HepG2 (cell line): ENCODE results near the gene SPART. TPM values are rescaled to one million over a fixed set of nuclear protein-coding genes. Genes with fewer than 3 reads are reported as not detected.

Experiments
- ATAC-seq: fragments of 200-7000 bp; cut with Tn5 transposase; 3 replicates; pipeline ENCODE4 v1.9.1; 2020; ENCODE audit warnings: mild to moderate bottlenecking, moderate library complexity
- BruUV-seq: library from RNA; stranded (reverse); fragments of 400-500 nt; replicated peaks from 2 replicates; lab custom pipeline; 2021; lab: Mats Ljungman, UMichigan
- CTCF ChIA-PET: fragments of 300-600 bp; formaldehyde crosslinking; extraction: SDS; loops from one replicate; lab custom pipeline; 2021; ENCODE audit warnings: low total read pairs, inconsistent platforms, low intra/inter-chr PET ratio; lab: Yijun Ruan, JAX
- POLR2A ChIA-PET: fragments of 350-600 bp; sonication (Branson Sonifier 250); formaldehyde crosslinking; loops from one replicate; lab custom pipeline; 2020; ENCODE audit warnings: antibody characterized with exemption, inconsistent platforms; lab: Yijun Ruan, JAX
- DNase-seq: peaks from one replicate; pipeline ENCODE4 v3.0.0-alpha.2; 2015; ENCODE audit warnings: low spot score
- FAIRE-seq: peaks from 3 replicates; lab custom pipeline; 2011; peaks lifted over from hg19 to GRCh38; lab: Jason Lieb, UNC
- H2AFZ ChIP-seq: one replicate; pipeline ENCODE4 v1.6.1; 2011; ENCODE audit warnings: low read length, inconsistent platforms
- H3K27ac ChIP-seq: fragments of 300-600 bp; 3 replicates; pipeline ENCODE4 v1.8.0; 2011; ENCODE audit warnings: mixed run types, mild to moderate bottlenecking, mixed read lengths, low read length, inconsistent platforms; ENCODE audit not compliant: insufficient read depth; ENCODE audit errors: extremely low read length
- H3K27me3 ChIP-seq, 2 experiments: fragments of 200-600 bp in 1 of 2; 2 replicates in 1 of 2; 3 replicates in 1 of 2; pipeline versions ENCODE4 v1.6.0 to v1.8.0; 2011; ENCODE audit warnings: low read length in 2 of 2, mild to moderate bottlenecking in 2 of 2, moderate library complexity in 2 of 2, inconsistent platforms in 1 of 2; ENCODE audit not compliant: insufficient read depth in 2 of 2, control insufficient read depth in 1 of 2
- H3K36me3 ChIP-seq, 2 experiments: fragments of 200-600 bp in 1 of 2; replicated peaks in 1 of 2; 2 replicates in 1 of 2; 3 replicates in 1 of 2; pipeline versions ENCODE4 v1.5.1 to v1.8.0; 2011; ENCODE audit warnings: low read length in 2 of 2, inconsistent platforms in 1 of 2; ENCODE audit not compliant: insufficient read depth in 2 of 2, control insufficient read depth in 1 of 2
- H3K4me1 ChIP-seq: 2 replicates; pipeline ENCODE4 v1.5.1; 2012; ENCODE audit warnings: low read length, inconsistent platforms; ENCODE audit not compliant: insufficient read depth
- H3K4me2 ChIP-seq: 2 replicates; pipeline ENCODE4 v1.6.0; 2011; ENCODE audit warnings: low read depth, low read length, inconsistent platforms
- H3K4me3 ChIP-seq, 3 experiments: fragments of 200-600 bp in 1 of 3; sonication (generic), shearing (Covaris generic) in 1 of 3; replicated peaks in 1 of 3; 2 replicates each; pipeline ENCODE4 v1.5.1; 2011 to 2016; ENCODE audit warnings: low read length in 3 of 3, inconsistent platforms in 2 of 3, low read depth in 2 of 3, mild to moderate bottlenecking in 2 of 3, control low read depth in 1 of 3, mixed read lengths in 1 of 3; ENCODE audit not compliant: insufficient read depth in 1 of 3
- H3K79me2 ChIP-seq: one replicate; pipeline ENCODE4 v1.6.1; 2011; ENCODE audit warnings: low read length, inconsistent platforms; ENCODE audit not compliant: insufficient read depth
- H3K9ac ChIP-seq: 2 replicates; pipeline ENCODE4 v1.6.0; 2011; ENCODE audit warnings: mild to moderate bottlenecking, low read depth, low read length, inconsistent platforms; ENCODE audit not compliant: insufficient read depth
- H3K9me3 ChIP-seq: 2 replicates; pipeline ENCODE4 v1.5.1; 2012; ENCODE audit warnings: mild to moderate bottlenecking, low read length
- H4K20me1 ChIP-seq: 2 replicates; pipeline ENCODE4 v1.6.0; 2011; ENCODE audit warnings: inconsistent platforms, mild to moderate bottlenecking, low read length, moderate library complexity; ENCODE audit not compliant: insufficient read depth
- CHCHD3 ChIP-seq: sonication (generic); formaldehyde crosslinking; IDR thresholded peaks from 2 replicates; pipeline ENCODE4 v1.8.0; 2022; ENCODE audit warnings: mild to moderate bottlenecking, missing genetic modification reagents, moderate library complexity
- IRF2 ChIP-seq: IDR thresholded peaks from 2 replicates; pipeline ENCODE4 v1.6.1; 2018; ENCODE audit warnings: missing genetic modification reagents, missing compliant biosample characterization
- KDM5B ChIP-seq: sonication (generic); formaldehyde crosslinking; IDR thresholded peaks from 2 replicates; pipeline ENCODE4 v1.4.0; 2020; ENCODE audit warnings: missing genetic modification reagents, mild to moderate bottlenecking, borderline replicate concordance
- NFE2L2 ChIP-seq: fragments of 150-350 bp; IDR thresholded peaks from 2 replicates; pipeline ENCODE4 v1.6.1; 2014; ENCODE audit warnings: low read length
- NR2C2 ChIP-seq: sonication (generic); formaldehyde crosslinking; IDR thresholded peaks from 2 replicates; pipeline ENCODE4 v1.4.0; 2020; ENCODE audit warnings: missing genetic modification reagents, mild to moderate bottlenecking, moderate library complexity, borderline replicate concordance
- PAF1 ChIP-seq: IDR thresholded peaks from 2 replicates; pipeline ENCODE4 v1.6.1; 2016; ENCODE audit warnings: missing genetic modification reagents, missing compliant biosample characterization
- RFX1 ChIP-seq: fragments of 450-650 bp; IDR thresholded peaks from 2 replicates; pipeline ENCODE4 v1.6.1; 2017
- TOE1 ChIP-seq: sonication (generic); formaldehyde crosslinking; IDR thresholded peaks from 2 replicates; pipeline ENCODE4 v1.4.0; 2020; ENCODE audit warnings: mild to moderate bottlenecking, missing genetic modification reagents
- U2AF2 ChIP-seq: fragments of 200-400 bp; formaldehyde crosslinking; IDR thresholded peaks from 2 replicates; pipeline ENCODE4 v1.6.1; 2017; ENCODE audit warnings: low read depth, mild to moderate bottlenecking, low read length
- ZNF235 ChIP-seq: sonication (generic); formaldehyde crosslinking; IDR thresholded peaks from 2 replicates; pipeline ENCODE4 v1.8.1; 2023; ENCODE audit warnings: mild to moderate bottlenecking, missing genetic modification reagents, borderline replicate concordance
- ZNF34 ChIP-seq: sonication (generic); formaldehyde crosslinking; IDR thresholded peaks from 2 replicates; pipeline ENCODE4 v1.4.0; 2020; ENCODE audit warnings: mild to moderate bottlenecking, missing genetic modification reagents, borderline replicate concordance
- WGBS: methylation state at CpG from one replicate; pipeline ENCODE4 v1.1.6; 2017; ENCODE audit warnings: low lambda C conversion rate; 5-methylcytosine and 5-hydroxymethylcytosine counted together
- in situ Hi-C: cut with HindIII; loops from 2 replicates; pipeline ENCODE4 v1.10.0; 2017; ENCODE audit warnings: low pct_unique_long_range_greater_than_20kb; ENCODE audit not compliant: extremely low pct_ligation_motif_present
- intact Hi-C: fragments of 100-400 bp; cut with micrococcal nuclease; formaldehyde crosslinking; loops from one replicate; pipeline ENCODE4 v1.10.0; 2022; ENCODE audit not compliant: unreplicated experiment
- polyA plus RNA-seq, 8 experiments: library from polyadenylated mRNA; depleted of rRNA in 3 of 8; stranded (reverse) in 7 of 8; unstranded in 1 of 8; fragments of >200 nt; fragmentation: Illumina TruSeq in 4 of 8; extraction: Trizol in 4 of 8; gene quantifications; 2 replicates each; pipeline versions ENCODE4 v1.2.1 to v1.2.3, GENCODE V29; 2011 to 2016; ENCODE audit warnings: low read depth in 4 of 8, missing spikeins in 1 of 8, mixed read lengths in 1 of 8; ENCODE audit not compliant: insufficient read depth in 1 of 8
- total RNA-seq, 5 experiments: library from RNA; depleted of rRNA; stranded (reverse); fragments of >200 nt; fragmentation: Illumina TruSeq; extraction: Trizol; gene quantifications; 2 replicates each; pipeline ENCODE4 v1.2.3, GENCODE V29; 2016; ENCODE audit warnings: low read depth in 1 of 5
- TF ChIP-seq, protein P1 (sequence below): sonication (generic); formaldehyde crosslinking; IDR thresholded peaks from 2 replicates; pipeline ENCODE4 v1.8.0; 2022; ENCODE audit warnings: mild to moderate bottlenecking, missing genetic modification reagents; ENCODE audit not compliant: insufficient replicate concordance
- TF ChIP-seq, protein P2 (sequence below): sonication (generic); formaldehyde crosslinking; IDR thresholded peaks from 2 replicates; pipeline ENCODE4 v1.4.0; 2020; ENCODE audit warnings: missing genetic modification reagents
- TF ChIP-seq, protein P3 (sequence below): sonication (generic); formaldehyde crosslinking; IDR thresholded peaks from 2 replicates; pipeline ENCODE4 v1.4.0; 2020; ENCODE audit warnings: missing genetic modification reagents, borderline replicate concordance
- TF ChIP-seq, protein P4 (sequence below): sonication (generic); formaldehyde crosslinking; IDR thresholded peaks from 2 replicates; pipeline ENCODE4 v1.5.0; 2020; ENCODE audit warnings: mild to moderate bottlenecking, missing genetic modification reagents, borderline replicate concordance
- TF ChIP-seq, protein P5 (sequence below): sonication (generic); formaldehyde crosslinking; conservative IDR thresholded peaks from 2 replicates; pipeline ENCODE4 v1.5.0; 2020; ENCODE audit warnings: missing genetic modification reagents

SPART gene
- total and polyA plus RNA-seq, 2 of the 13 experiments (the other 11 are each of a cell fraction or from before 2014, with no cell fraction given), result 8.9 to 28.8 TPM

DNA sequence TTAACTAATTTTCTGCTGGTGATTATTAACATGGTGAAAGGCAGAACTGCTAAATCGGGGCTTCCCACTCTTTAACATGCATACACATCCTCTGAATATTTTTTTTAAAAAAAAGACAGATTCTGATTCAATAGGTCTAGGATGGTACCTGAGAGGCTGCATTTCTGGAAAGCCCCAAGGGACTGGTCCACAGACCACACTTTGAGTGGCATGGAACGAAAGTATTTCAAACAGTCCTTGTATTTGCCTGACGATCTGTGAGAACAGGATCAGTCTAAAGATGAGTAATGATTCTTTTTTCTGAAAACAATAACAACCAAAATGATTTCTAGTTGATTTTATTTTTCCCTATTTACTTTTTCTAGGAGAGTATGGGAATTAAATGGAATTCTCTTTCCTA is 16.7 kb upstream of the SPART start:
- no TSS peak for BruUV-seq
- no peaks in the 10 kb centered on the region for H4K20me1 ChIP-seq
- no peak for FAIRE-seq
- CTCF ChIA-PET, result no interaction called here
- TF ChIP-seq, protein P1, sequence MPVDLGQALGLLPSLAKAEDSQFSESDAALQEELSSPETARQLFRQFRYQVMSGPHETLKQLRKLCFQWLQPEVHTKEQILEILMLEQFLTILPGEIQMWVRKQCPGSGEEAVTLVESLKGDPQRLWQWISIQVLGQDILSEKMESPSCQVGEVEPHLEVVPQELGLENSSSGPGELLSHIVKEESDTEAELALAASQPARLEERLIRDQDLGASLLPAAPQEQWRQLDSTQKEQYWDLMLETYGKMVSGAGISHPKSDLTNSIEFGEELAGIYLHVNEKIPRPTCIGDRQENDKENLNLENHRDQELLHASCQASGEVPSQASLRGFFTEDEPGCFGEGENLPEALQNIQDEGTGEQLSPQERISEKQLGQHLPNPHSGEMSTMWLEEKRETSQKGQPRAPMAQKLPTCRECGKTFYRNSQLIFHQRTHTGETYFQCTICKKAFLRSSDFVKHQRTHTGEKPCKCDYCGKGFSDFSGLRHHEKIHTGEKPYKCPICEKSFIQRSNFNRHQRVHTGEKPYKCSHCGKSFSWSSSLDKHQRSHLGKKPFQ (CRISPR knock-in tag), result no peak
- TF ChIP-seq, protein P2, sequence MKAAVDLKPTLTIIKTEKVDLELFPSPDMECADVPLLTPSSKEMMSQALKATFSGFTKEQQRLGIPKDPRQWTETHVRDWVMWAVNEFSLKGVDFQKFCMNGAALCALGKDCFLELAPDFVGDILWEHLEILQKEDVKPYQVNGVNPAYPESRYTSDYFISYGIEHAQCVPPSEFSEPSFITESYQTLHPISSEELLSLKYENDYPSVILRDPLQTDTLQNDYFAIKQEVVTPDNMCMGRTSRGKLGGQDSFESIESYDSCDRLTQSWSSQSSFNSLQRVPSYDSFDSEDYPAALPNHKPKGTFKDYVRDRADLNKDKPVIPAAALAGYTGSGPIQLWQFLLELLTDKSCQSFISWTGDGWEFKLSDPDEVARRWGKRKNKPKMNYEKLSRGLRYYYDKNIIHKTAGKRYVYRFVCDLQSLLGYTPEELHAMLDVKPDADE, result no peak
- TF ChIP-seq, protein P3, sequence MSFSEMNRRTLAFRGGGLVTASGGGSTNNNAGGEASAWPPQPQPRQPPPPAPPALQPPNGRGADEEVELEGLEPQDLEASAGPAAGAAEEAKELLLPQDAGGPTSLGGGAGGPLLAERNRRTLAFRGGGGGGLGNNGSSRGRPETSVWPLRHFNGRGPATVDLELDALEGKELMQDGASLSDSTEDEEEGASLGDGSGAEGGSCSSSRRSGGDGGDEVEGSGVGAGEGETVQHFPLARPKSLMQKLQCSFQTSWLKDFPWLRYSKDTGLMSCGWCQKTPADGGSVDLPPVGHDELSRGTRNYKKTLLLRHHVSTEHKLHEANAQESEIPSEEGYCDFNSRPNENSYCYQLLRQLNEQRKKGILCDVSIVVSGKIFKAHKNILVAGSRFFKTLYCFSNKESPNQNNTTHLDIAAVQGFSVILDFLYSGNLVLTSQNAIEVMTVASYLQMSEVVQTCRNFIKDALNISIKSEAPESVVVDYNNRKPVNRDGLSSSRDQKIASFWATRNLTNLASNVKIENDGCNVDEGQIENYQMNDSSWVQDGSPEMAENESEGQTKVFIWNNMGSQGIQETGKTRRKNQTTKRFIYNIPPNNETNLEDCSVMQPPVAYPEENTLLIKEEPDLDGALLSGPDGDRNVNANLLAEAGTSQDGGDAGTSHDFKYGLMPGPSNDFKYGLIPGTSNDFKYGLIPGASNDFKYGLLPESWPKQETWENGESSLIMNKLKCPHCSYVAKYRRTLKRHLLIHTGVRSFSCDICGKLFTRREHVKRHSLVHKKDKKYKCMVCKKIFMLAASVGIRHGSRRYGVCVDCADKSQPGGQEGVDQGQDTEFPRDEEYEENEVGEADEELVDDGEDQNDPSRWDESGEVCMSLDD, result no peak
- TF ChIP-seq IRF2 (CRISPR knock-in tag) (no peak), TOE1 (CRISPR knock-in tag) (no peak), RFX1 (no peak), PAF1 (no peak), CHCHD3 (CRISPR knock-in tag) (no peak), KDM5B (no peak), ZNF235 (CRISPR knock-in tag) (no peak), U2AF2 (no peak), ZNF34 (CRISPR knock-in tag) (no peak), NFE2L2 (no peak), NR2C2 (CRISPR knock-in tag) (no peak)
- TF ChIP-seq, protein P4, sequence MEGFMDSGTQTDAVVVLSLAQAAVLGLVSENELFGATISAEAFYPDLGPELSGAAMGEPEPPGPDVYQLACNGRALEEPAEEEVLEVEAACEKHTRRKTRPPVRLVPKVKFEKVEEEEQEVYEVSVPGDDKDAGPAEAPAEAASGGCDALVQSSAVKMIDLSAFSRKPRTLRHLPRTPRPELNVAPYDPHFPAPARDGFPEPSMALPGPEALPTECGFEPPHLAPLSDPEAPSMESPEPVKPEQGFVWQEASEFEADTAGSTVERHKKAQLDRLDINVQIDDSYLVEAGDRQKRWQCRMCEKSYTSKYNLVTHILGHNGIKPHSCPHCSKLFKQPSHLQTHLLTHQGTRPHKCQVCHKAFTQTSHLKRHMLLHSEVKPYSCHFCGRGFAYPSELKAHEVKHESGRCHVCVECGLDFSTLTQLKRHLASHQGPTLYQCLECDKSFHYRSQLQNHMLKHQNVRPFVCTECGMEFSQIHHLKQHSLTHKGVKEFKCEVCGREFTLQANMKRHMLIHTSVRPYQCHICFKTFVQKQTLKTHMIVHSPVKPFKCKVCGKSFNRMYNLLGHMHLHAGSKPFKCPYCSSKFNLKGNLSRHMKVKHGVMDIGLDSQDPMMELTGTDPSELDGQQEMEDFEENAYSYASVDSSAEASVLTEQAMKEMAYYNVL (CRISPR knock-in tag), result no peak
- TF ChIP-seq, protein P5, sequence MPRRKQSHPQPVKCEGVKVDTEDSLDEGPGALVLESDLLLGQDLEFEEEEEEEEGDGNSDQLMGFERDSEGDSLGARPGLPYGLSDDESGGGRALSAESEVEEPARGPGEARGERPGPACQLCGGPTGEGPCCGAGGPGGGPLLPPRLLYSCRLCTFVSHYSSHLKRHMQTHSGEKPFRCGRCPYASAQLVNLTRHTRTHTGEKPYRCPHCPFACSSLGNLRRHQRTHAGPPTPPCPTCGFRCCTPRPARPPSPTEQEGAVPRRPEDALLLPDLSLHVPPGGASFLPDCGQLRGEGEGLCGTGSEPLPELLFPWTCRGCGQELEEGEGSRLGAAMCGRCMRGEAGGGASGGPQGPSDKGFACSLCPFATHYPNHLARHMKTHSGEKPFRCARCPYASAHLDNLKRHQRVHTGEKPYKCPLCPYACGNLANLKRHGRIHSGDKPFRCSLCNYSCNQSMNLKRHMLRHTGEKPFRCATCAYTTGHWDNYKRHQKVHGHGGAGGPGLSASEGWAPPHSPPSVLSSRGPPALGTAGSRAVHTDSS (CRISPR knock-in tag), result no peak
- TF ChIP-seq, all 625 proteins: peak for 0
- POLR2A ChIA-PET, result no interaction called here
- no peak for DNase-seq
- Histone ChIP-seq H3K4me3 (no peak overlapping the region), H3K4me1 (peaks cover 9% of the 10 kb centered on the region), H3K9ac (no peak overlapping the region), H3K36me3 (no peaks in the 10 kb centered on the region), H3K4me2 (no peak overlapping the region), H3K27ac (no peak overlapping the region), H3K79me2 (no peaks in the 10 kb centered on the region), H3K27me3 (no peaks in the 10 kb centered on the region), H3K9me3 (no peaks in the 10 kb centered on the region), H2AFZ (no peak overlapping the region)
- ATAC-seq, result no peak
- WGBS, result 23% methylated on average over 3 of the region's 3 CpGs
- in situ Hi-C loops (no loop called here), intact Hi-C loops (no loop called here)
